A673 (cell line): ENCODE results near the gene TMEM95.

Experiments
- EZH2 ChIP-seq: fragments of 200-600 bp; sonication (generic); IDR thresholded peaks from 2 replicates; pipeline ENCODE4 v1.6.1; 2017; ENCODE audit warnings: borderline replicate concordance, low read depth, mild to moderate bottlenecking, mixed read lengths, antibody characterized with exemption, low read length; ENCODE audit not compliant: poor library complexity, severe bottlenecking
- TF ChIP-seq, protein P1 (sequence below): fragments of 300-800, 200-600 bp; sonication (generic); conservative IDR thresholded peaks from 2 replicates; pipeline ENCODE4 v1.5.1; 2017; ENCODE audit warnings: low read depth, mild to moderate bottlenecking, antibody characterized with exemption, low read length, moderate library complexity, mixed read lengths

DNA sequence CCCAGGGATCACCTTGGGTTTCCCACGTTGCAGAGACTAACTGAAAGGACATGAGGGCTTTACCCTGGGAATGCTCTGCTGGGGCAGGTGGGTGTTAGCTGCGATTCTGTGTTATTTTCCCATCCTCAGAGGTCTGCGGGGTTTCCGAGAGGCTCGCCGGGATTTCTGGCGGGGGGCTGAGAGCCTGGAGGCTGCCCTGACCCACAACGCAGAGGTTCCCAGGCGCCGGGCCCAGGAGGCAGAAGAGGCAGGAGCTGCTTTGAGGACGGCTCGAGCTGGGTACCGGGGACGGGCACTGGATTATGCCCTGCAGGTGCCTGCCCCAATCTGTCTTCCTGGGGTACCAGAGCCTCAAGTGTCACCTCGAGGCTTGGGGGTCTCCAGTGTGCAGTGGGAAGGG is 11.7 kb upstream of the TMEM95 start:
- TF ChIP-seq, protein P1, sequence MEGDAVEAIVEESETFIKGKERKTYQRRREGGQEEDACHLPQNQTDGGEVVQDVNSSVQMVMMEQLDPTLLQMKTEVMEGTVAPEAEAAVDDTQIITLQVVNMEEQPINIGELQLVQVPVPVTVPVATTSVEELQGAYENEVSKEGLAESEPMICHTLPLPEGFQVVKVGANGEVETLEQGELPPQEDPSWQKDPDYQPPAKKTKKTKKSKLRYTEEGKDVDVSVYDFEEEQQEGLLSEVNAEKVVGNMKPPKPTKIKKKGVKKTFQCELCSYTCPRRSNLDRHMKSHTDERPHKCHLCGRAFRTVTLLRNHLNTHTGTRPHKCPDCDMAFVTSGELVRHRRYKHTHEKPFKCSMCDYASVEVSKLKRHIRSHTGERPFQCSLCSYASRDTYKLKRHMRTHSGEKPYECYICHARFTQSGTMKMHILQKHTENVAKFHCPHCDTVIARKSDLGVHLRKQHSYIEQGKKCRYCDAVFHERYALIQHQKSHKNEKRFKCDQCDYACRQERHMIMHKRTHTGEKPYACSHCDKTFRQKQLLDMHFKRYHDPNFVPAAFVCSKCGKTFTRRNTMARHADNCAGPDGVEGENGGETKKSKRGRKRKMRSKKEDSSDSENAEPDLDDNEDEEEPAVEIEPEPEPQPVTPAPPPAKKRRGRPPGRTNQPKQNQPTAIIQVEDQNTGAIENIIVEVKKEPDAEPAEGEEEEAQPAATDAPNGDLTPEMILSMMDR, result no peak
- TF ChIP-seq EZH2, result no peak
